Neural progenitor cell (in vitro differentiated cells): ENCODE measurements around the gene KATNIP.

ENCODE experiments used
- CTCF ChIP-seq: fragments of 200-600 bp; sonication (generic); IDR thresholded peaks from 2 replicates; pipeline ENCODE4 v1.5.1; 2017; ENCODE audit warnings: antibody characterized with exemption, mild to moderate bottlenecking
- EZH2 ChIP-seq: fragments of 200-600 bp; sonication (generic); IDR thresholded peaks from 2 replicates; pipeline ENCODE4 v1.6.1; 2017; ENCODE audit warnings: antibody characterized with exemption, mild to moderate bottlenecking, moderate library complexity

GRCh38 chr16:27551036-27551435, 1.1 kb downstream of the KATNIP start:
- no peak for TF ChIP-seq CTCF
- TF ChIP-seq EZH2: no peak
